DMS79 treated with DMSO at 0.1 percent for 48 hours (cell line): Measurements from ENCODE around the gene ZBTB34.

ENCODE experiments used
- DNase-seq: peaks from one replicate; lab custom pipeline; 2025; lab: John Stamatoyannopoulos, UW

ZBTB34 gene

GRCh38 chr9:126876531-126876930, 16.1 kb downstream of the ZBTB34 start:
- no peak for DNase-seq

DNA sequence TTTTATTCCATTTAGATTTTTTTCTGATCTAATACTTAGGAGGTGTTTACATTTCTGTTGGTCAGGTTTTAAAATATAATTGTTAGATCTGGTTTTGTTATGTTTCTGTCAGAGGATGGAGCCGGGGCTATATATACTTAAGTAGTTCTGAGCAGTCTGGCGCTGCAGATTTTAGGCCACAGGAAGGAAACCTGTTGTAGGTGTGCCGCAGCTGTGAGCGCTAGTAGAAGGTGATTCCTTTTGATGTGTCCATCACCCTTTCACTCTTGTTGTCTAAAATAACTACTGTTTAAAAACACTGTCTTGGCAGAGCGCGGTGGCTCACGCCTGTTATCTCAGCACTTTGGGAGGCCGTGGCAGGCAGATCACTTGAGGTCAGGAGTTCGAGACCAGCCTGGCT, 17.0 kb downstream of the ZBTB34 start:
- DNase-seq: no peak

DNA sequence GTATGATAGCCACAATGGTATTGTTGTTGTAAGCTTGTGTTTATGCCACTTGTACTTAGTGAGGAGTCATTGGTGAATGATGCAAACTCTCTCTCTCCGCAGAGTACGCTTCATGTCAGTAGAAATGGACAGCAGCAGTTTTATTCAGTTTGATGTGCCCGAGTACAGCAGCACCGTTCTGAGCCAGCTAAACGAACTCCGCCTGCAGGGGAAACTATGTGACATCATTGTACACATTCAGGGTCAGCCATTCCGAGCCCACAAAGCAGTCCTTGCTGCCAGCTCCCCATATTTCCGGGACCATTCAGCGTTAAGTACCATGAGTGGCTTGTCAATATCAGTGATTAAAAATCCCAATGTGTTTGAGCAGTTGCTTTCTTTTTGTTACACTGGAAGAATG, 18.8 kb downstream of the ZBTB34 start:
- DNase-seq: no peak

- DNase-seq: no peak
Observed at GRCh38 chr9:126880226-126880946, 19.9 kb downstream of the ZBTB34 start.

GRCh38 chr9:126880947-126881332, 20.5 kb downstream of the ZBTB34 start:
- no peak for DNase-seq

DNA sequence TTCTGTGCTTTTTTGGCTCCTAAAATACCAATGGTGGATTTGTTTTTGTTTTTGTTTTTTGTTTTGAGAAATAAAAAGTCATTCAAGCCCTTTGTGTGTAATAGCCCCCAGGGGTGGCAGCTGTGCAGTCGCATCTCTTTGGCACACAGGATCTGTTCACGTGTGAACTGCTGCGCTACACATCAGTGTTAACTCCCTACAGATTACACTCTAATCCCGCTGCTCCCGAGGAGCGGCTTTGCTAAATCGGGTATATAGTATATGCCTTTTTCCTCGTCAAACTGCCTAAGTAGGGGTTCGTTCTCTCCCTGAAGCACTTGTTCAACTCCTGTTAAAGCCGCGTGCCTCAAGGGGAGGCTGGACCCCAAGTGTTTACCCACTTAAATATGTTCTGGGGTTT, 22.3 kb downstream of the ZBTB34 start:
- no peak for DNase-seq

GRCh38 chr9:126883636-126884035, 23.2 kb downstream of the ZBTB34 start:
- no peak for DNase-seq

DNA sequence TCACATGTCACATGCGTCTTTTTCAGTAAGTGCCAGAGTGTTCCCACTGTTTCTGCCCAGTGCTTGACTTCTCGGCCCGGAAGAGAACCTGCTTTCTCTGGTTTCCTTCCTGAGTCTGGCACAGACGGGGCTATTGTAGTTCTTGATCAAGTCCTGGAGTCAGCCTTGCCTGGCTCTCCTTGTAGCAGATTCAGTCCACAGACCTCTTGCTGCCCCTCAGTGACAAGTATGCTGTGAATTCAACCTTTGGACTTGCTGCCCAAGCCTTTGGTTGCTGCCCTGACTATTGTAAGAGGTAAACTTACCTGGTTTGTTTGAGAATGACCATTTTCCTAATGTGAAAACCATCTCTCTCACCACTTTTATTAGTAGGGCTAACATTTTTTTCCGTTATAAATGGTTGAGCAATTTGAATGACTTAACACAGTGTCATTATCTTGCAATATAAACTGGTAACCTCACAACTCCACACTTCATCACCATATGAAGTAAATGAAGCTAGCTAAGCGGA, 24.7 kb downstream of the ZBTB34 start:
- no peak for DNase-seq

DNA sequence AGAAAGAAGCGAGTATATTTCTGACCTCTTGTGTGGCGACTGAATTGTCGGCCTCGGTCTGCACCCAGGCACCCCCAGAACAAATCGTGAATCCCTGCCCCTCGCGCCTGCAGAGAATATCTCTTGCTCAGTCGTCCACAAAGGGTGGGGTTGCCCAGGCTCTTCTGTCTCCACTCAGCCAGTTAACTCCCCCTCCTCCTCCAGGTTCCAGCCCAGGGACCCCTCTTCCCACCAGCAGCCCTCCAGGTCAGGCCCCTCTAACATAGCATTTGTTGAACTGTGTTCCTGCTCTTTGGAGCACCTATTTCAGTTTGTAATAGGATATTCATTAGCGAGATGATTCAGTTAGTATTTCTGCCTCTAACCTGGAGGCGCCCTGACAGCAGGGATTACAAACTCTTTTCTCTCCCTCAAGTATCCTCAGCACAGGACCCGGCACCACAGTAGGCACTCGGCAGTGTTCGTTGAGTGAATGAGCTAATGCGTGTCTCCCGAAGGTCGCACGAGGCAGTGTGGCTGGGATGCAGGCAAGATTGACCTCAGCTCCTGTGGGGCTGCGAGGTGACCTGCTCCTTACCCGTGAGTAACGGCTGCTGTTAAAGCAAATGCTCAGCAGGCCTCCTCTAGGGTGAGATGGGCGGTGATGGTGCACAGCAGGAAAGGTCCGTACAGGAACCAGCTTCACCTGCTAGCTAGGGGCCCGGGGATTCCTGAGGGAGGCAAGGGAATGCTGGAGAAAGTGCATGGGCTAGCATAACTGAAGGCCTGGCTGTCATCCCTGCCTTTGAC, 25.8 kb downstream of the ZBTB34 start:
- no peak for DNase-seq

DNA sequence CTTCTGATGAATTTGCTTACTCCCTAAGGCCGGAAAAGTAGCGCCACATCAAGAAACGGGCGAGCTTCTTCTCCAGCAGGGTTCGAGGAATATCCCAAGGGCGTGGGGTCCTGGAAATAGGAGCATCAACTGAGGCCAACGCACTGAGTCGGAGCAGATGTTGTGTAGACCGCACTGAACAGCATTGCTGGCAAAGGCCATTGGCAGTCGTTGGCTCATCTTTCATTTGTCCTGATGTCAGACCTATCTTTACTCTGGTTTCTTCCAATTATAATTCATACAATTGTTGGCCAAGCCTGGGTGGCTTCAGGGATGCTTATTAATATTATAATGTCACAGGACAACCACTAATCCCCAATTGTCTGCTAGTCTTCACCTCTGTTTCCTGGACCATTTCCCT, 26.5 kb downstream of the ZBTB34 start:
- no peak for DNase-seq

DNA sequence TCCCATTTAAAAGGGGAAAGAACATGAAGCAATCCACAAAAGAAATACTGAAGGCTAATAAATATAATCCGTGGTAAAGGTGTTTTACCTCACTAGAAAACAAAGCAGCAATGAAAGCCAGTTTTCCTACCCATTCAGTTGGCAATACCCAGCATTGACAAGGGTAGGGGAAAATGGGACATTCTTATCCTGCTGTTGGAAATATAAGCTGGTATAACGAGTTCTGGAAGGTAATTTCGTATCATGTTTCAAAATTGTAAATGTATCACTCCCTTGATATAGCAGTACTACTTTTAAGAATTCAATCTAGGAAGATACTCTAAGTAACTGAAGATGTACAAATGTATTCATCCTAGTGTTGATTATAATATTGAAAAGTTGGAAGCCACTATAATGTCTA, 31.2 kb downstream of the ZBTB34 start:
- DNase-seq: no peak

GRCh38 chr9:126893079-126893478, 32.6 kb downstream of the ZBTB34 start:
- DNase-seq: no peak

DNA sequence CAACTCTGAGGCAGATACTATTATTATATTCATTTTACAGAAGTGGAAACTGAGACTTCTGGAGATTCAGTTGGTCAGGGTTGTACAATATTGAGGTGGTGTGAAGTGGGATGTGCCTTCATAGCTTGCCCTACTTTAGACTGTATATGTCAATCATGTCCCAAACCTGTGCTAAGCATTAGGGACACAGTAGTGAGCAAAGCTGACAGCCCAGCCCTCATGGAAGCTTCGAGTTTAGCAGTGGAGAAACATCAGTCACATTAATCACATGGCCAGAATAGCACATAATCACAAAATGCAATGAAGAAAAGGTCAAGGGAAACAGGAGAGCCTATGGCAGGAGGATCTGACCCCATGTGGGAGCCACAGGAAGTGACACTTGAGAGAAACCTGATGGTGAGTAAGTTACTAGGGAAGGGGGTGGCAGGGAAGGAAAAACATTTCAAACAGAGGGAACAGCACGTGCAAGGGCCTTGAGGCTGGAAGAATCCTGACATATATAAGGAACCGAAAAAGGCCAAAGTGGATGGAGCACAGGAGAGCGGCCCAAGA, 33.7 kb downstream of the ZBTB34 start:
- no peak for DNase-seq

GRCh38 chr9:126902210-126902609, 41.8 kb downstream of the ZBTB34 start:
- DNase-seq: no peak

DNA sequence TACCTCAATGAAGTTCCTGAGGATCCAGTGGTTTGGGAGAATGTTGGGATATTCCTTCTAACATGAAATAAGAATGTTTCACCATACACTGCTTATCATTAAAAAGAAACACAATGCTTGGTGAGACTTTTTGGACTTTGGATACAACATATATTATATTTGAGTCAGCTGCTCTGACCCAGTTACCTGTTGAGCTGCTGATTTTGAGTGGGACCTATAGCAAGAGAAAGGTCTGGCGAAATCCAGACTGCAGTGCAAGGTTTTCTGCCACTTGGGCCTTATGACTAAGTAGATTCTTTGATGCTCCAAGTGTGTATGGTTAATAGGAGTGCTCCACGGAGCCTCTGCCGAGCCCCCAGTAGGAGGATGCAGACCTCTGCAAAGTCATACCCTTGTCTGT, 44.1 kb downstream of the ZBTB34 start:
- no peak for DNase-seq

- no peak for DNase-seq
Observed at GRCh38 chr9:126906091-126906490, 45.7 kb downstream of the ZBTB34 start.

- no peak for DNase-seq
Observed at GRCh38 chr9:126907058-126907457, 46.6 kb downstream of the ZBTB34 start.

DNA sequence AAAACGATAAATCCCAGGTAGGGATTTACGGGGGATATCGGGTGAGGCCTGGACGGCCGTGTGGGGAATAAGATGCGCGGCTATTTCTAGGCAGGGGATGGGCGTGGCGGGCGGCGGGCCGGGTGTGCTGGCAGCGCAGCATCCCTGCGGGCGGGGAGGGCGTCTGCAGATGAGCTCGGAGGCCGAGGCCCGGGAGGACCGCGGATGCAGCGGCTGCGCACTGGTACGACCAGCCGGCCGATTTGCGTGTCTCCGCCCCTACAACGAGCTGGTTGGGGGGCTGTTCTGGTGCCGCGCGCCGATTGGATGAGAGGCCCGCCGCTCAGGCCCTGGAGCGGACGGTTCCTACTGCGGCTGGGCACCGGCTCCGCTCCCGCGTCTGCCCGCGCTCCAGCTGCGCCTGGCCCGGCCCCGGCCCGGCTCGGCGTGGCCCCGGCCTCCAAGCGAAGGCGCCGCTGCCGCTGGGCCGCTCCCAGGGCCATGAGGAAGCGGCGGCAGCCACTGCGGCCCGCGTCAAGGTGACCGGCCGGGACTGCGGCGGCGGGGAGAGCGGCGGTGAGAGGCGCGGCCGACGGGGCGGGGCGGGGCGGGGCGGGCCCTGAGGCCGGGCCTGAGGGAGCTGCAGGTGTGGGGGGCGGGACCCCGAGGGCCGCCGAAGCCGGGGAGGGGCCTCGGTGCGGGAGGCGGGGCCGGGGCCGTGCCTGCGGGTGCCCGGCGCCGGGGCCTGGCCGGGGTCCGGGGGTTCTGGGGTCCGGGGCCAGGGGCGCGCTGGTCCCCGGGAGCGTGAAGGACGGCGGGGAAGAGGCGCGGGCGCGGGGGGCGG, 54.2 kb downstream of the ZBTB34 start, which contains the start of gene RALGPS1:
Gene RALGPS1, plus strand, starts transcription at position 325 of the 823 bp plus-strand sequence. CDS start 47,508 bp downstream, outside the sequence.
- peak; percentile 93 for DNase-seq

- peak; percentile 67 for DNase-seq
Observed at GRCh38 chr9:126915281-126915816, 54.9 kb downstream of the ZBTB34 start.

DNA sequence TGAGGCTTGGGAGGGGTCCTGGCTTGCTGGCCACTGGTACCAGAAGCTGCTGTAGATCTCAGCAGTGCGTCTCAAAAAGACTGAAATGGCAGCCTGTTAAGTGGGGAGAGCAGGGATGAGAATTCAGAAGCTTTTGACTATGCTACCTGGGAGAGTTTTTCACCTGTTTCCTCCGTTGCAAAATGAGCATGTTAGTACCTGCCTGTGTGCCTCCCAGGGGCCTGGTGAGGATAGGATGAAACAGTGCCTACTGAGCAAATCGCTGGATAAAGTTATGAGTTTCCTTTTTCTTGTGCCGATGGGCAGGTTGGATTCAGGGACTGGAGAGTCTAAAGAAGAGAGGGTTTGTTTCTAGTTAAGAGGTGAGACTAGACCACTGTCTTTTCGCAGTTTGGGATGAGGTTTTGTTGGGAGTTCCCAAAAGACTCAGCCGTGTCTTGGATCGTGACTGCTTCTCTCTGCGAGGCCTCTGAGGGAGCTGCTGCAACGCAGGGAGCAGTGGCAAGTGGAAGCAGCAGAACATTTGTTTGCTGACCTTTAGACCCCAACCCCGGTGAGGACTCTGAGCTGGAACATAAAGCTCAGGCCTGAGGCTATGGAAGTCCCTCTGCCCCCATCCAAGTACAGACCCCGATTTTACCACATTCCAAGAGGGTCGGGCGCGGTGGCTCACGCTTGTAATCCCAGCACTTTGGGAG, 55.6 kb downstream of the ZBTB34 start:
- peak; percentile 67 for DNase-seq

- DNase-seq: no peak
Observed at GRCh38 chr9:126916909-126917308, 56.5 kb downstream of the ZBTB34 start.
